Adrenal gland (tissue), 5 donors: ENCODE measurements around the gene NR3C1.

Experiments used
- CTCF ChIP-seq, 6 experiments: fragments of 450-650 bp in 4 of 6; fragments of 200-600 bp in 2 of 6; sonication (generic) in 1 of 6; IDR thresholded peaks; 1 replicate in 5 of 6; 2 replicates in 1 of 6; pipeline versions ENCODE4 v1.5.1 to v1.8.0; 2016 to 2021; ENCODE audit warnings: antibody characterized with exemption in 6 of 6, mild to moderate bottlenecking in 2 of 6, moderate library complexity in 1 of 6
- POLR2A ChIP-seq, 2 donors: fragments of 450-650 bp; IDR thresholded peaks; one replicate each; pipeline ENCODE4 v1.6.1; 2017; ENCODE audit warnings: antibody characterized with exemption in 2 of 2, mild to moderate bottlenecking in 2 of 2, moderate library complexity in 1 of 2
- donor health status: DM: no; HTN: no; CAD: no.

GRCh38 chr5:143428738-143429420 is 25.4 kb upstream of the NR3C1 start:
- no peak for TF ChIP-seq CTCF (IDR thresholded peaks at IDR 0.05)
- no peak for TF ChIP-seq POLR2A (IDR thresholded peaks at IDR 0.05)
